HepG2 (cell line): ENCODE measurements around the gene UNC79. TPM values are rescaled to one million over a fixed set of nuclear protein-coding genes. Genes with fewer than 3 reads are reported as not detected.

Experiments
- ATAC-seq: fragments of 200-7000 bp; cut with Tn5 transposase; 3 replicates; pipeline ENCODE4 v1.9.1; 2020; ENCODE audit warnings: mild to moderate bottlenecking, moderate library complexity
- BruUV-seq: library from RNA; stranded (reverse); fragments of 400-500 nt; replicated peaks from 2 replicates; lab custom pipeline; 2021; lab: Mats Ljungman, UMichigan
- CTCF ChIA-PET: fragments of 300-600 bp; formaldehyde crosslinking; extraction: SDS; loops from one replicate; lab custom pipeline; 2021; ENCODE audit warnings: low total read pairs, inconsistent platforms, low intra/inter-chr PET ratio; lab: Yijun Ruan, JAX
- POLR2A ChIA-PET: fragments of 350-600 bp; sonication (Branson Sonifier 250); formaldehyde crosslinking; loops from one replicate; lab custom pipeline; 2020; ENCODE audit warnings: antibody characterized with exemption, inconsistent platforms; lab: Yijun Ruan, JAX
- DNase-seq: peaks from one replicate; pipeline ENCODE4 v3.0.0-alpha.2; 2015; ENCODE audit warnings: low spot score
- FAIRE-seq: peaks from 3 replicates; lab custom pipeline; 2011; peaks lifted over from hg19 to GRCh38; lab: Jason Lieb, UNC
- H2AFZ ChIP-seq: one replicate; pipeline ENCODE4 v1.6.1; 2011; ENCODE audit warnings: low read length, inconsistent platforms
- H3K27ac ChIP-seq: fragments of 300-600 bp; 3 replicates; pipeline ENCODE4 v1.8.0; 2011; ENCODE audit warnings: mixed run types, mild to moderate bottlenecking, mixed read lengths, low read length, inconsistent platforms; ENCODE audit not compliant: insufficient read depth; ENCODE audit errors: extremely low read length
- H3K27me3 ChIP-seq, 2 experiments: fragments of 200-600 bp in 1 of 2; 2 replicates in 1 of 2; 3 replicates in 1 of 2; pipeline versions ENCODE4 v1.6.0 to v1.8.0; 2011; ENCODE audit warnings: low read length in 2 of 2, mild to moderate bottlenecking in 2 of 2, moderate library complexity in 2 of 2, inconsistent platforms in 1 of 2; ENCODE audit not compliant: insufficient read depth in 2 of 2, control insufficient read depth in 1 of 2
- H3K36me3 ChIP-seq, 2 experiments: fragments of 200-600 bp in 1 of 2; replicated peaks in 1 of 2; 2 replicates in 1 of 2; 3 replicates in 1 of 2; pipeline versions ENCODE4 v1.5.1 to v1.8.0; 2011; ENCODE audit warnings: low read length in 2 of 2, inconsistent platforms in 1 of 2; ENCODE audit not compliant: insufficient read depth in 2 of 2, control insufficient read depth in 1 of 2
- H3K4me1 ChIP-seq: 2 replicates; pipeline ENCODE4 v1.5.1; 2012; ENCODE audit warnings: low read length, inconsistent platforms; ENCODE audit not compliant: insufficient read depth
- H3K4me2 ChIP-seq: 2 replicates; pipeline ENCODE4 v1.6.0; 2011; ENCODE audit warnings: low read depth, low read length, inconsistent platforms
- H3K4me3 ChIP-seq, 3 experiments: fragments of 200-600 bp in 1 of 3; sonication (generic), shearing (Covaris generic) in 1 of 3; replicated peaks in 1 of 3; 2 replicates each; pipeline ENCODE4 v1.5.1; 2011 to 2016; ENCODE audit warnings: low read length in 3 of 3, inconsistent platforms in 2 of 3, low read depth in 2 of 3, mild to moderate bottlenecking in 2 of 3, control low read depth in 1 of 3, mixed read lengths in 1 of 3; ENCODE audit not compliant: insufficient read depth in 1 of 3
- H3K79me2 ChIP-seq: one replicate; pipeline ENCODE4 v1.6.1; 2011; ENCODE audit warnings: low read length, inconsistent platforms; ENCODE audit not compliant: insufficient read depth
- H3K9ac ChIP-seq: 2 replicates; pipeline ENCODE4 v1.6.0; 2011; ENCODE audit warnings: mild to moderate bottlenecking, low read depth, low read length, inconsistent platforms; ENCODE audit not compliant: insufficient read depth
- H3K9me3 ChIP-seq: 2 replicates; pipeline ENCODE4 v1.5.1; 2012; ENCODE audit warnings: mild to moderate bottlenecking, low read length
- H4K20me1 ChIP-seq: 2 replicates; pipeline ENCODE4 v1.6.0; 2011; ENCODE audit warnings: inconsistent platforms, mild to moderate bottlenecking, low read length, moderate library complexity; ENCODE audit not compliant: insufficient read depth
- MAFK ChIP-seq, 2 experiments: IDR thresholded peaks in 1 of 2; conservative IDR thresholded peaks in 1 of 2; 2 replicates each; pipeline ENCODE4 v1.6.1; 2011; ENCODE audit warnings: improper control_type of control experiment in 2 of 2, low read length in 2 of 2
- NFE2L2 ChIP-seq: fragments of 150-350 bp; IDR thresholded peaks from 2 replicates; pipeline ENCODE4 v1.6.1; 2014; ENCODE audit warnings: low read length
- PCBP1 ChIP-seq: fragments of 200-400 bp; formaldehyde crosslinking; IDR thresholded peaks from 2 replicates; pipeline ENCODE4 v1.6.1; 2017; ENCODE audit warnings: mild to moderate bottlenecking, low read depth, low read length, borderline replicate concordance
- SP5 ChIP-seq: IDR thresholded peaks from 2 replicates; pipeline ENCODE4 v1.6.1; 2016; ENCODE audit warnings: low read depth, borderline replicate concordance
- ZFP62 ChIP-seq: sonication (generic); formaldehyde crosslinking; IDR thresholded peaks from 2 replicates; pipeline ENCODE4 v1.4.0; 2020; ENCODE audit warnings: missing genetic modification reagents
- ZNF746 ChIP-seq: sonication (generic); formaldehyde crosslinking; IDR thresholded peaks from 2 replicates; pipeline ENCODE4 v1.8.0; 2022; ENCODE audit warnings: mild to moderate bottlenecking, missing genetic modification reagents
- WGBS: methylation state at CpG from one replicate; pipeline ENCODE4 v1.1.6; 2017; ENCODE audit warnings: low lambda C conversion rate; 5-methylcytosine and 5-hydroxymethylcytosine counted together
- in situ Hi-C: cut with HindIII; loops from 2 replicates; pipeline ENCODE4 v1.10.0; 2017; ENCODE audit warnings: low pct_unique_long_range_greater_than_20kb; ENCODE audit not compliant: extremely low pct_ligation_motif_present
- intact Hi-C: fragments of 100-400 bp; cut with micrococcal nuclease; formaldehyde crosslinking; loops from one replicate; pipeline ENCODE4 v1.10.0; 2022; ENCODE audit not compliant: unreplicated experiment
- polyA plus RNA-seq, 8 experiments: library from polyadenylated mRNA; depleted of rRNA in 3 of 8; stranded (reverse) in 7 of 8; unstranded in 1 of 8; fragments of >200 nt; fragmentation: Illumina TruSeq in 4 of 8; extraction: Trizol in 4 of 8; gene quantifications; 2 replicates each; pipeline versions ENCODE4 v1.2.1 to v1.2.3, GENCODE V29; 2011 to 2016; ENCODE audit warnings: low read depth in 4 of 8, missing spikeins in 1 of 8, mixed read lengths in 1 of 8; ENCODE audit not compliant: insufficient read depth in 1 of 8
- total RNA-seq, 5 experiments: library from RNA; depleted of rRNA; stranded (reverse); fragments of >200 nt; fragmentation: Illumina TruSeq; extraction: Trizol; gene quantifications; 2 replicates each; pipeline ENCODE4 v1.2.3, GENCODE V29; 2016; ENCODE audit warnings: low read depth in 1 of 5
- TF ChIP-seq, protein P1 (sequence below): sonication (generic); formaldehyde crosslinking; IDR thresholded peaks from 2 replicates; pipeline ENCODE4 v1.5.1; 2020; ENCODE audit warnings: mild to moderate bottlenecking, missing genetic modification reagents, borderline replicate concordance
- TF ChIP-seq, protein P2 (sequence below): sonication (generic); formaldehyde crosslinking; IDR thresholded peaks from 2 replicates; pipeline ENCODE4 v1.8.1; 2023; ENCODE audit warnings: mild to moderate bottlenecking, missing genetic modification reagents, borderline replicate concordance

The UNC79 gene
- total and polyA plus RNA-seq, 2 of the 13 experiments (the other 11 are each of a cell fraction or from before 2014, with no cell fraction given) = under 0.01 TPM; not detected in 1

DNA sequence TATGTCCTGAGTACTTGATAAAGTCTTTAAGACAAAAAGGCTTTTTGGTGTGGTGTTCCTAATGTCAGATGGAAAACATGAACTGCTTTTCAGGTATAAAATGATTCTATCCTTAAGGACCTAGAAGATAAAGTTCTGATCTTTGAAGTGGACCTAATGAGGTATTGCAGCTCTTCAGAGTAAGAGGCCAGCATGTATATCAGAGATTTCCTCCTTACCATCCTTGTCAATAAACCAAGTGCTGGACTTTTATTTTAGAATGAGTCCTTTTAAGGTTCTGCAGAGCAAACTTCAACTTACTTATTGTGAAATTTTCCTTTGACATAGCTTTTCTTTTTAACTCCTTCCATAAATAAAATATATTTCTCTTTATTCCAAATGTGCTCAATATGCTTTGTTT, 50.1 kb downstream of the UNC79 start:
- Histone ChIP-seq H3K4me1 (no peaks in the 10 kb centered on the region), H3K27ac (no peak overlapping the region), H2AFZ (no peak overlapping the region), H3K36me3 (no peaks in the 10 kb centered on the region), H3K79me2 (no peaks in the 10 kb centered on the region), H3K4me2 (no peak overlapping the region), H3K9me3 (no peaks in the 10 kb centered on the region), H3K4me3 (no peak overlapping the region), H4K20me1 (no peaks in the 10 kb centered on the region), H3K9ac (no peak overlapping the region), H3K27me3 (no peaks in the 10 kb centered on the region; a peak in 1 of 5 replicates)
- DNase-seq (no peak), ATAC-seq (no peak), FAIRE-seq (no peak)
- ChIA-PET POLR2A (no interaction called here), CTCF (no interaction called here)
- TF ChIP-seq, protein P1, sequence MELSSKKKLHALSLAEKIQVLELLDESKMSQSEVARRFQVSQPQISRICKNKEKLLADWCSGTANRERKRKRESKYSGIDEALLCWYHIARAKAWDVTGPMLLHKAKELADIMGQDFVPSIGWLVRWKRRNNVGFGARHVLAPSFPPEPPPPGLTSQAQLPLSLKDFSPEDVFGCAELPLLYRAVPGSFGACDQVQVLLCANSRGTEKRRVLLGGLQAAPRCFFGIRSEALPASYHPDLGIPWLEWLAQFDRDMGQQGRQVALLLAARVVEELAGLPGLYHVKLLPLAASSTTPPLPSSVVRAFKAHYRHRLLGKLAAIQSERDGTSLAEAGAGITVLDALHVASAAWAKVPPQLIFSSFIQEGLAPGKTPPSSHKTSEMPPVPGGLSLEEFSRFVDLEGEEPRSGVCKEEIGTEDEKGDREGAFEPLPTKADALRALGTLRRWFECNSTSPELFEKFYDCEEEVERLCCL = no peak
- TF ChIP-seq, protein P2, sequence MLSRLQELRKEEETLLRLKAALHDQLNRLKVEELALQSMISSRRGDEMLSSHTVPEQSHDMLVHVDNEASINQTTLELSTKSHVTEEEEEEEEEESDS (CRISPR knock-in tag) = no peak
- TF ChIP-seq SP5 (CRISPR knock-in tag) = no peak
- in situ Hi-C loops (no loop called here), intact Hi-C loops (no loop called here)
- no TSS peak for BruUV-seq

DNA sequence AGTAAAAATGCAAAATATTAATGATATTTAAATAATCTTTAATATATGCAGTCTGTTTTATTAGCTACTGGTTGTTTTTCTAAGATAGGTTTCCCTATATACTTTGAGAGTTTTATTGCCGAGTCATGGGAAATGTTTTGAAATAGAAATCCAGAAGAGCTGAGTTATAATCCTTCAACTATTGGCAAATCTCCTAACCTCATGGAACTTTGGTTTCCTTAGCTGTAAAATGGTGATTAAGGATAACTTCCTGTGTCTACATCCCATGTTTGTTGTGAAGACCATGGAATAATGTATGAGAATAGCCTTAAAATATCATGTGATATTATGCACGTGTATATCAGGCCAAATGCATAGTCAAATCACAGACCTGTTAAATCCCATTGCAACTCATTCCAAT, 51.0 kb downstream of the UNC79 start:
- no TSS peak for BruUV-seq
- Histone ChIP-seq H2AFZ (no peak overlapping the region), H3K79me2 (no peaks in the 10 kb centered on the region), H3K27ac (no peak overlapping the region), H3K27me3 (no peaks in the 10 kb centered on the region; a peak in 1 of 5 replicates), H3K4me3 (no peak overlapping the region), H3K4me1 (no peaks in the 10 kb centered on the region), H3K9me3 (no peaks in the 10 kb centered on the region), H4K20me1 (no peaks in the 10 kb centered on the region), H3K4me2 (no peak overlapping the region), H3K9ac (no peak overlapping the region), H3K36me3 (no peaks in the 10 kb centered on the region)
- ATAC-seq (no peak), FAIRE-seq (no peak), DNase-seq (no peak)
- WGBS = 2% methylated on average over 2 of the region's 2 CpGs
- intact Hi-C loops = no loop called here
- in situ Hi-C loops = no loop called here
- no peak for TF ChIP-seq PCBP1
- TF ChIP-seq MAFK (conservative IDR thresholded peaks at IDR 0.05 in 1 of 2, IDR thresholded peaks at IDR 0.05 in 1 of 2; ENCODE audit: low read length in 2 of 2) = peak; percentile 11 to 42; a peak in 2 of 4 replicates
- TF ChIP-seq ZNF746 (CRISPR knock-in tag) = no peak
- no peak for TF ChIP-seq ZFP62 (CRISPR knock-in tag)
- TF ChIP-seq NFE2L2 = peak; percentile 50; the same call in 1 of the 2 replicates
- CTCF ChIA-PET = no interaction called here
- POLR2A ChIA-PET = no interaction called here
